Measurements from ENCODE around the gene RECQL5.

RECQL5 gene

DNA sequence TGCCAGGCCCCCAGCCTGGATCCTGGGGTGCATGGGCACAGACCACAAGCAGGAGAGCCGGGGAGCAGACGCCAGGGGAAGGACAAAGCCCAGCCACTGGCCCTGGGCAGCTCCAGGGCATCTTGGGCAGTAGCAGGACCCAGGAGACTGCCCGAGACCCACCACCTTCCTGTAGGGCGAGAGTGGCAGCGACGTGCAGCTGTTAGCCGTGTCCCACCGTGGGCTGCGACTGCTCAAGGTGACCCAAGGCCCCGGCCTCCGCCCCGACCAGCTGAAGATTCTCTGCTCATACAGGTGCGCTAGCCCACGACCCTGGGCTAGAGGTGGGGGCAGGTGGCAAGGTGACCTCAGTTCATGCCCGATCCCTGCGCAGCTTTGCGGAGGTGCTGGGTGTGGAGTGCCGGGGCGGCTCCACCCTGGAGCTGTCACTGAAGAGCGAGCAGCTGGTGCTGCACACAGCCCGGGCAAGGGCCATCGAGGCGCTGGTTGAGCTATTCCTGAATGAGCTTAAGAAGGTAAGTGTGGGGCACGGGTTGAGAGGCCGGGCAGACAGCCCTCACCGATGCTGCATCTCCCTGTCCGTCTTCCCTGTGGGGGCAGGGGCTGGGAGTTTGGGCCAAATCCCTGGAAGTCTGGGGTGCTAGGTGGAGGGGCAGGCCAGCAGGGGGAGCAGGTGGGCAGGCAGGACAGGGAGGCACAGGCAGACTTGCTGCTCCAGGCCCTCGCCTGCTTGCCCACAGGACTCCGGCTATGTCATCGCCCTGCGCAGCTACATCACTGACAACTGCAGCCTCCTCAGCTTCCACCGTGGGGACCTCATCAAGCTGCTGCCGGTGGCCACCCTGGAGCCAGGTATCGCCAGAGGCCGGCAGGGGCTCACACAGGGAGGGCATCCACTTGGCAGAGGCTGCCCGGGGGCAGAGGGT is 47.2 kb downstream of the RECQL5 start:
- DNase-seq (ENCODE audit: low spot score) (peak; percentile 5), FAIRE-seq (no peak)

DNA sequence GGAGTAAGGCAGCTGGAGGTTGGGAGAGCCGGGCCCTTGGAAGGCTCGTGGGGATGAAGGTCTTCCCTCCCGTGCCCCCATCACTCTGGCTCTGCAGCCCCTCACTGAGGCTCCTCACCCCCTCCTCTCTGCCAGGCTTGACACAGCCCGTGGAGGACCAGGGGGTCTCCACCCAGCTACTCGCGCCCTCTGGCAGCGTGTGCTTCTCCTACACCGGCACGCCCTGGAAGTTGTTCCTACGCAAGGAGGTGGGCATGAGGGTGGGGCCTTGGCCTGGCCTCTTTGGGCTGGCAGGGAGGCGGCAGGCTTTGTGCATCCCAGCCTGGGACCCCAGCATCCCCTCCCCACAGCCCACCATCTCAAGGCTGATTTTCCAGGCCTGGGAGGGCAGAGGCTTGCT is 49.3 kb downstream of the RECQL5 start:
- no peak for DNase-seq (ENCODE audit: low spot score)
- FAIRE-seq: no peak

DNA sequence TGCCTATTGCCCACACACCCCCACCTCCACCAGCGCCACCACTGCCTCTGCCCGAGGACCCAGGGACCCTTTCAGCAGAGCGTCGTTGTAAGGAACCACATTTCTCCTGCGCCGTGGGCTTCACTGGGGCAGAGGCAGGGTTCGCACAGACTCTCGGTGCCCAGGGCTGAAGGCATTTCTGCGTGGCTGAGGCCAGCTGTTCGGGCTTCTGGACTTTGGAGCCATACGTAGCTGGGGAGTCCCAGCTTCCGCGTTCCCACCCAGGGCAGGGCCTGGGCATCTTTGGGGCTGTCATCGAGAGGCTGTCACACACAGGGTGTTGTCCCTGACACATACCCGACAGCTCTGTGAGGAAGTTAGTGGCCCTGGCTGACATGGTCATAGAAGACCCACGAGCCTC is 49.7 kb downstream of the RECQL5 start:
- DNase-seq (ENCODE audit: low spot score) (no peak), FAIRE-seq (no peak)

DNA sequence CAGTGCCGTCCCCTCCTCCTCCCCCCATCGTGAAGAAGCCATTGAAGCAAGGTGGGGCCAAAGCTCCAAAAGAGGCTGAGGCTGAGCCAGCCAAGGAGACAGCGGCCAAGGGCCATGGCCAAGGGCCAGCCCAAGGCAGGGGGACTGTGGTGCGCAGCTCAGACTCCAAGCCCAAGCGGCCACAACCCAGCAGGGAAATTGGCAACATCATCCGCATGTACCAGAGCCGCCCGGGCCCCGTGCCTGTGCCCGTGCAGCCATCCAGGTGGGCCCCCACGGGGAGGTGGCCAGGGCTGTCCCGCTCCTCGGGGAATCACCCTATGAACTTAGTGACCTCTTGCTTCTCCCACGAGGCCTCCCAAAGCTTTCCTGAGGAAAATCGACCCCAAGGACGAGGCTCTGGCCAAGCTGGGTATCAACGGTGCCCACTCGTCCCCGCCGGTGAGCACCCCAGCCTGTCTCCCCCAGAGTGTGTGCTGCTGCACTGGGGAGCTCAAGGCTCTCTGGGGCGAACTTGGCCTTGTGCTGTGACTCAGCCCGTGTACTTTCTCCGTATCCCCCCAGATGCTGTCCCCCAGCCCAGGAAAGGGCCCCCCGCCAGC is 50.3 kb downstream of the RECQL5 start:
- no peak for FAIRE-seq
- DNase-seq (ENCODE audit: low spot score): no peak

DNA sequence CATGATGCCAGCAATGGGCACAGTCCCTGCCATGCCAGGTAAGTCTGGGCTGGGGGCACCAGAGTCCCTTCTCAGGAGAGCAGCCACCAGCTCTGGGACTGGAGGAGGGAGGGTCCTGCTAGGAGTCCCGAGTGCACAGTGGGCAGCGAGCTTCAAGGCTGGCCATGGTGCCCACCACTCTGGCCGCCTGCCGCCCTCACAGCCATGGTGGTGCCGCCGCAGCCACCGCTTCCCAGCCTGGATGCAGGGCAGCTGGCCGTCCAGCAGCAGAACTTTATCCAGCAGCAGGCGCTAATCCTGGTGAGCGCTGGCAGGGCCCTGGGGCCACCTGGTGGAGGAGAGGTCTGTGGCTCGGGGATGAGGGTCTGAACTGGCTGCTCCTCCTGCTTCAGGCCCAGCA is 51.7 kb downstream of the RECQL5 start:
- FAIRE-seq (no peak), DNase-seq (ENCODE audit: low spot score) (no peak)

DNA sequence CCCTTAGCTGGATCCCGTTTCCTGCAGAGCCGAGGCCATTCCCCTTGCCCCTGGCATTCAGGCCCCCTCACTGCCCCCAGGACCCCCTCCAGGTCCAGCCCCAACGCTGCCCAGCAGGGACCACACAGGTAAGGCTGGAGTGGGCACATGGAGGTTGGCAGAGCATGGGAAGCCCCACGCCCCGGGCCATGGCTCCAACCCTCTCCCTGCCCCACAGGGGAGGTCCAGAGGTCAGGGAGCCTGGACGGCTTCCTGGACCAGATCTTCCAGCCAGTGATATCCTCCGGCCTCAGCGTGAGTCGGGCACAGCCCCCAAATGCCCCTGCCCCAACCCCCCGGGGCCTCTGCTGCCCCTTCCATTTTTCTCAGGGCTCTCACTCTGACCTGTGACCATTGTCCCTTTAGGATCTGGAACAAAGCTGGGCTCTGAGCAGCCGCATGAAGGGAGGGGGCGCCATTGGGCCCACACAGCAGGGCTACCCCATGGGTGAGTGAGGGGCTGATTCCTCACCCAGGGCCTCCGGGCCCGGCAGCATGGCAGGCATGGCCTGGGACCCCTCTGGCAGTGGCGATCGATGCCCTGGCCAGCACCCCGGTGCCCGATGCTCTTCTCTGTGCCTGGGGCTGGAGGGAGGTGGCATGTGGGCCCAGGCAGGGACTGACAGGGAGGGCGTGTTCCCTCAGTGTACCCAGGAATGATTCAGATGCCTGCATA is 52.2 kb downstream of the RECQL5 start:
- DNase-seq (ENCODE audit: low spot score) (no peak), FAIRE-seq (no peak)

DNA sequence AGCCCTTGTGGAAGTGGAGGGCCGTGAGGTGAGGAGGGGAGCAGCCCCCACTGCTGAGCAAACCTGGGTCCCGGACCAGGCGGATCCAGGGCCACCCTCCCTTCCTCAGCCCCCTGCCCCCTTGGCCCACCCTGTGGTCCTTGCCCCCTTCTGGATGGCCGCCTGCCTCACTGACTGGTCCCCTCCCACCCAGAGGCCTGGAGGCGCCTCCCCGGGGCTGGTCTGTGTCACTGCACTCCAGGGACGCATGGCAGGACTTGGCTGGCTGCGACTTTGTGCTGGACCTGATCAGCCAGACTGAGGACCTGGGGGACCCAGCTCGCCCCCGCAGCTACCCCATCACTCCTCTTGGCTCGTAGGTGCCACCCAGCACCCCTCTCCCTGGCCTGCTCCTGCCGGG is 52.9 kb downstream of the RECQL5 start:
- DNase-seq (ENCODE audit: low spot score) (no peak), FAIRE-seq (no peak)

DNA sequence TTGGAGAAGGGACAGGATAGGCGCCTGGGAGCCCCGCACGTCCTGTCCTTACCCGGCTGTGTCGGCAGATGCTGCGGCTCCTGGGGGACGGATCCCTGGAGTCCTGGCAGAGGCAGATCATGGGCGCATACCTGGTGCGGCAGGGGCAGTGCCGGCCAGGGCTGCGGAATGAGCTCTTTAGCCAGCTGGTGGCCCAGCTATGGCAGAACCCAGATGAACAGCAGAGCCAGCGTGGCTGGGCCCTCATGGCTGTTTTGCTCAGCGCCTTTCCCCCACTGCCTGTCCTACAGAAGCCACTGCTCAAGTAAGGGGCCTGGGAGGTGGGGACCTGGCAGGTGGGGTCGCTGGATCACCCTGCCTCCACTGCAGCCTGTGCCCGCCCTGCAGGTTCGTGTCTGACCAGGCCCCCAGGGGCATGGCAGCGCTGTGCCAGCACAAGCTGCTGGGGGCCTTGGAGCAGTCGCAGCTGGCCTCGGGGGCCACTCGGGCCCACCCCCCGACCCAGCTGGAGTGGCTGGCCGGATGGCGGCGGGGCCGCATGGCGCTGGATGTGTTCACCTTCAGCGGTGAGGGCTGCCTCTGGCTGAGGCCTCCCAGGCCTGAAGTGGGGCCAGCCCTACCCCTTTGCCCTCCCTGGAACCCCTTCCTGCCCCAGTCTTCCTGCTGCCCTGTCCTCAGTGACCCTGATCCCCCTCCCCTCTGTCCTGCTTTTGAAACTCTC is 53.9 kb downstream of the RECQL5 start:
- no peak for DNase-seq (ENCODE audit: low spot score)
- no peak for FAIRE-seq

DNA sequence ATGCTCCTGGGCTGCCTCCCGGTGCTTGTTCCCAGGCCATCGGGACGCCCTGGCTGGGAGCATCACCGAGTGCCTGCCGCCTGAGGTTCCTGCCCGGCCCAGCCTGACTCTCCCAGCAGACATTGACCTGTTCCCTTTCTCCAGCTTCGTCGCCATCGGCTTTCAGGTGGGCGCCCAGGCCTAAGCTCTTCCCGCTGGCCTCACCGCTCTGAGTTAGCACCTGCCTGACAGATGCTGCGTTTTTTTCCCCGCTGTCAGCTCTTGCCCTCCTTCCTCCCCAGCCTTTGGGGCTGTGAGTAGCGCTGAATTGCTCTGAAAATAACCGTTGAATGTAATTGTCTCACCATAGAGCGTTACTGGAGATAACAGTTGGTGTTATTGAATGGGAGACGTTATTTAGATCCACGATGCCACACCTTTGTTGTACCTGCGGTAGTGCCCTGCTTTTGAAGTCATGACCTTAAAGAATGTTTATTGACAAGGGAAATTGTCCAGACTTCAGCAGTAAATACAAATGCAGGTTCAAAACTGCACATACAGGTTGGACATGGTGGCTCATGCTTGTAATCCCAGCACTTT is 55.0 kb downstream of the RECQL5 start:
- FAIRE-seq: no peak
- DNase-seq (ENCODE audit: low spot score): no peak

DNA sequence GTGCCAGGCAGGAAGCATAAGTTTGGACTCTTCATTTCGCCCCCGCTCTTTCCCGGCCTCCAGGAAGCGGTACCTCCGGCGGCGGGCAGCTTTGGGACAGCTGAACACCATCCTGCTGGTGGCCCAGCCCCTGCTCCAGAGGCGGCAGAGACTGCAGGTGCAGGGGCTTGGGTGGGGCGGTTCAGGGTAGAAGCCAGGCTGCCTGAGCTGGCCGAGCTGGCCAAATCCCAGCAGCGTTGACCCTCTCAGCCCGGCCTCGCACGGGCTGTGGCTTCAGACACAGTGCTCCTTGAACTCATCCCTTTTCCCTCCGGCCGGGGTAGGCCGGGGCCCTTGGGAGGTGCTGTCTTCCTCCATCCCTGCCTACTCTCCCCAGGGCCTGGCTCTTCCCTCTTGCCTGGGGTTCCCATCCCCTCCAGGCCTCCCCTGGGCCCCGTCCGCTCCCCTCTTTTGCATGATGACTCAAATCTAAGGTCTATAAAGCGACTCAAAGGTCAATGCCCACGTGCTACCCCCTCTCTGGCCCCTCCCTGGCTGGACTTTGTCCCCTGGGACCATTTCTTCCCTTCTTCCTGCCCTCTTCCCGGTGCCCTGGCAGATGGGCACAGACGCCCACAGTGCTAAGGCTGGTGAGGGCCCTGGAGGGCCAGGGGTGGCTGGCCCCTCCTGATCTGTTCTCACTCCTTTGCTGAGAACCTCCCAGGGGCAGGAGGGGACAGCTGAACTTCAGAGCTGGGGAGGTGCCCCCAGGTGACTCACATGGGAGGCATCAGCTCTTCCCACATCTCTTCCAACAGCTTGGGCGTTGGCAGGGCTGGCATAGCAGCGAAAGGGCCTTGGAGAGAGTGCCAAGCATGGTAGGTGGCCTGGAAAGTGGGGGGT is 56.6 kb downstream of the RECQL5 start:
- FAIRE-seq (no peak), DNase-seq (ENCODE audit: low spot score) (peak; percentile 27)

DNA sequence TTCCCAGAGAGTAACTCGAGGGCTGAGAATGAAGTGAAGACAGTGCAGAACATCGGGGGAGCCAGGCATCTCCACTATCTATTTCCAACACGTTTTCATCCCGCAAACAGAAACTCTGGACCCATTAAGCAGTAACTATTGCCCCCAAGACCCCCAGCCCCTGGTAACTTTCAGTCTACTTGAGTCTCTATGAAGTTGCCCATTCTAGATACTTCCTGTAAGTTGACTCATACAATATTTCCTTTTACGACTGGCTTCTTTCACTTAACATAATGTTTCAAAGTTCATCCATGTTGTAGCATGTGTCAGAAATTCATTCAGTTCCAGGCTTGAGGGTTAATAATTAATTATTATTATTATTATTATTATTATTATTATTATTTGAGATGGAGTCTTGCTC is 59.9 kb downstream of the RECQL5 start:
- DNase-seq (ENCODE audit: low spot score): no peak
- FAIRE-seq: no peak

DNA sequence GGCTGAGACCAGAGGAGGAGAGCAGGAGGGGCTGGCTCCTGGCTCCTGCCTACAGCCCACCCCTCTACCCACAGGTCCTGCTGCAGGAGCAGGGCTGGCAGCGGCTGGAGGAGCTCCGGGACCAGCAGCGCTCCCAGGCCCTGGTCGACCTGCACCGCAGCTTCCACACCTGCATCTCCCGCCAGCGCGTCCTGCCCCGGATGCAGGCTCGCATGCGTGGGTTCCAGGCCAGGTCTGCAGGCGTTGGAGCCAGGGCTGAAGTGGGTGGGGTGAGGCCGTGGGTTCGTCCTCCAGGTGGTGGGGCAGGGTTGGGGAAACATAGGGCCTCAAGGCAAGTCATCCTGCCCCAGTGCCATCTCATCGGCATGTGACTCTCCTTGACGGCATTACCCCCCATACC is 61.2 kb downstream of the RECQL5 start:
- no peak for DNase-seq (ENCODE audit: low spot score)
- no peak for FAIRE-seq

DNA sequence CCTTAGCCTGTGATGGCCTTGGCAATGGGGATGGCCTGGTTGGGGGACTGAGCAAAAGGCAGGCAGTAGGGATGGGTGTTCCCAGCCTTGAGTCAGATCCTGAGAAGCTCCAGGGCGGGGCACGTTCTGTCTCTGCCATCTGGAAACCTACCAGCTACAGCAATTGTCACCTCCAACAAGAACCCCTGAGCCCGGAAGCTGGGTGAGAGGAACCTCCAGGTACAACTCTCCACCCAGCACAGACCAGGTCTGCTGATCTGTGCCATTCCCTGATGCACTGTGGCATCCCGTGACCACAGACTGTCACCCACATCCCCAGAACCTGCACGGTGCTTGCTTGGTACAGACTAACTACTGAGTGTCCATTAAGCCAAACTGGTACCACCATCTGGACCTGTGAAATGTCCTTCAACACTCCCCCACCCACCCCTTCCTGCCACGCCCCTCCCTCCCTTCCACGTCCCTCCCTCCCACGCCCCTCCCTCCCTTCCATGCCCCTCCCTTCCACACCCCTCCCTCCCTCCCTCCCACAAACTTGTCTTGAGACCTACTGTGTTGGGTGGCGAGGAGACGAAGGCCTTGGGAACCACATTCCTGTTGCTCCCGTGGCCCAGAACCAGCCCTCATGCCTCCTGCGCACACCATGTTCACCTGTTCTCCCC is 62.8 kb downstream of the RECQL5 start:
- no peak for FAIRE-seq

DNA sequence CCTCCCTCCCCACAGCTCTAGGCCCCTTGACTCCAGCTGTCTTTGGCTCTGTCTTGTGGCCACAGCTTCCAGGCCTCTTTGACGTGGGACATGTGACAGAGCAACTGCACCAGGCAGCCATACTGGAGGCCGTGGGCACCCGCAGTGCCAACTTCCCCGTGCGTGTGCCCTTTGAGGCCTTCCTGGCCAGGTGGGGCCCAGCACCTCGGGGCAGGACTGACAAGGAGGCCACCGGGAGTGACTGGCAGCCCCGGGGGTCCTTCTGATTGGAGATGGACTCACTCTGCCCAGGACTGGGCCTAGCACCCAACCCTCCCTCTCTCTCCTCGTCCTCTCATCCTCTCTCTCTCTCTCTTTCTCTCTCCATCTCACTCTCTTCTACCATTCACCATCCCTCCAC is 63.8 kb downstream of the RECQL5 start:
- no peak for FAIRE-seq
- DNase-seq (ENCODE audit: low spot score): no peak

More for the DNA sequence above, 62.8 kb downstream of the RECQL5 start:
- no peak for DNase-seq (ENCODE audit: low spot score)

DNA sequence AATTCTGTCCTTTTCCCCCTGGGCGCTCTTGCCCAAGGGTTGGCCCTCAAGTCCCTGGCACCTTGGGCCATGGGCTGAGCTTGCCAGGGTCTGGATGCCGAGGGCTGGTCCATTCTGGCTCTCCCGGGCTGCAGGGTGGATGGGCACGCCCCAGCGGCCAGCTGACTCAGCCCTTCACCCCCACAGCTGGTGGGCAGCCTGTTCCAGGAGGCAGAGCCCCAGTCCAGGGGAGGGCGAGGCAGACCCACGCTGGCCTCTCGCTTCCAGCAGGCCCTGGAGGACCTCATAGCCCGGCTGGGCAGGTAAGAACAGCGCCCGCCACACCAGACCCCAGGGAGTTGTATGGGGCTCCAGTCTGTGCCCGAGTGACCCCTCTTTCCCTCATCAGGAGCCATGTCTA is 64.3 kb downstream of the RECQL5 start:
- DNase-seq (ENCODE audit: low spot score): no peak
- FAIRE-seq: no peak

DNA sequence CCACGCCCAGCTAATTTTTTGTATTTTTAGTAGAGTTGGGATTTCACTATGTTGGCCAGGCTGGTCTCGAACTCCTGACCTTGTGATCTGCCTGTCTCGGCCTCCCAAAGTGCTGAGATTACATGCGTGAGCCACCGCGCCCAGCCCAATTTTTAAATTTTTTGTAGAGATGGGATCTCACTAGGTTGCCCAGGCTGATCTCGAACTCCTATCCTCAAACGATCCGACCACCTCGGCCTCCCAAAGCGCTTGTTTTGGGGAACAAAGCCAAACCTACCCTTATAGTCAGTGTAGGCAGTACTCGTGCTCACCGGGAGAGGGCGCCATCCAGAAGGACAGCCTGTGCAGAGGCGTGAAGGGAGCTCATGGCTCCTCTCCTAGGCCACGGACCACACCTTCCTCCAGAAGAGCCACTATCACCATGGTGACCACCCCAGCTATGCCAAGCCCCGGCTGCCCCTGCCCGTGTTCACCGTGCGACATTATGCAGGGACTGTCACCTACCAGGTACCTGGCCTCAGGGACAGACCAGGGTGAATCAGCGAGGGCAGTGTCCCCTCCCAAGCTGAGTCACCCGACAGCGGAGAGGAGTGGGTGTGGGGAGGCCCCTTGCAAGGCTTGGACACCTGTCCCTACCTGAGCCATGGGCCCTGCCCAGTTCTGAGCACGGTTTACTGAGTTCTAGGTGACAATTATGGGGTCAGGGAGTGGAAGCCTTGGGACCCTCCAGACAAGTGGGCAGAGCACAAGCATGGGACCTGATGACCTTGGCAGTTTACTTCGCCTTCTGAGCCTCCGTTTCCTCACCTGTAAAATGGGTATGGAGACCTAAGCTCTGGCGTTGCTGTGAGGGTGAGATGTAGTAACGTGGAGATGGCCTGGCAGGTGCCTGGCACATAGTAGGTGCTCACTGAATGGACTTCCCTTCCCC is 65.6 kb downstream of the RECQL5 start:
- peak; percentile 58 for DNase-seq (ENCODE audit: low spot score)
- no peak for FAIRE-seq

DNA sequence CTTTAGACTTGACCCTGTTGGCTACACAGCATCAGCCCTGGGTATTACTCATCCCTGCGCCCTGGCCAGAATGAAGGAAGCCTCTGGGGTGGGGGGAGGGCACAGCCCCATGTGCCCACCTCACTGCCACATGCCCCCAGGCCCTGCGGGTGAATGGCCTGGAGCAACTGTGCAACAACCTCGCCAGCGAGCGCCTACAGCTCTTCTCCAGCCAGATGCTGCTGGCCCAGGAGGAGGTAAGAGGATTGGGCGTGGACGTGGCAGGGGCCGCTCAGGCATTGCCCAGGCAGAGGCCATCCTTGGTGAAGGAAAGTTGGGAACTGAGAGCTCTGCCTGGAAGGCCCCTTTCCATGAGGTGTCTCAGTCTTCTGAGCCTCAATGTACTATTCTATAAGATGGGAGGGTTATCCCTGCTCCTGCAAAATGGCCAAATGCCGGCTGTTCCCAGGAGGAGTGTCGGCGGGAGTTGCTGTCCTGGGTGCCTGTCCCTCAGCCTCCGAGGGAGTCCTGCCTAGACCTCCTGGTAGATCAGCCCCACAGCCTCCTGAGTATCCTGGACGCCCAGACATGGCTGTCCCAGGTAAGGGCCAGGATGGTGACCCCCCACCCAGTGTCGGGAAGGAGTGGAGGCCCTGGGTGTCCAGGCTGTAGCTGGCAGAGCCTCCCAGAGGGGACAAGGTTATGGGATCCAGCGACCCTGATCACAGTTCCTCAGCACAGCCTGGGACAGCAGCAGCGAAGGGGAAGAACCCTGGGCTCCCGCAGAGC is 70.5 kb downstream of the RECQL5 start:
- FAIRE-seq: no peak
- DNase-seq (ENCODE audit: low spot score): no peak

DNA sequence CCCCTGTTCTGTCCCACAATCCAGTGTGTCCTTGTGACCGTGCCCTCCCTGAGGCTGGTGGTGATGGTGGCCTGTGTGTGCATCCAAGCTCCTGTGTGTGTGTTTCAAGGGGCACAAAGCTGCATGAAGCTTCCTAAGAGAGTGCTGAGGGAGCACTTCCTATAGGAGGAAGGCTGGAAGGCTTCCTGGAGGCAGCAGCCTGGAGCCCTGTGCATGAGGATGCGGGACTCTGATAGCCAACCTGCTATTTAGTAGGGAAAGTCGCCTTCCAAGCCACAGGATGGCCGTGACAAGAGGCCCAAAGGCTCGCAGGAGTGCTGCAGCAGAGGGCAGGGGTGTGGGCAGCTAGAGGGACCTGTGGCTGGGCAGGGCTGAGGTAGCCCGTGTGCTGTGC is 71.0 kb downstream of the RECQL5 start:
- DNase-seq (ENCODE audit: low spot score): no peak
- FAIRE-seq: no peak
